ENCODE measurements around the gene RADIL. TPM values are rescaled to one million over a fixed set of nuclear protein-coding genes. Genes with fewer than 3 reads are reported as not detected.

The RADIL gene
- total RNA-seq, 1 experiment from 2014 or later, result 5.6 TPM

DNA sequence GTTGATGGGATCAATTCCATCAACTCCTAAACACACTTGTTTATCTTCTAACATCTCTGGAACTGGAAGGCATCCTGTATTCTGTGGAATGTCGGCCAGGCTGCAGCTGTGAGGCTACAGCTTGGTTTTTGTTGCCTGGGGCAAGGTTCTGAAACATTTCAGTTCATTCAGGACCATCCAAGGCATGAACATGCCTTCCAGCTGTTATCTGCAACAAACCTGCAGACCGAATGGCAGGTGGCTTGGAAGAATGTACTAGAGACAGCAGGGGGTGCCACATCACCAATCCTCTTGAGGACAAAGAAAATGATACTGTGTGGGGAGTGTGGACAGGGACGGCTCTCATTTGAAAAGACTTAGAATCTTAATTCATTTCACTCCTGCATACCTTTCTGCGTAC, 34.1 kb downstream of the RADIL start:
- no peak for TF ChIP-seq EZH2phosphoT487 (IDR thresholded peaks at IDR 0.05; ENCODE audit: borderline replicate concordance, low read length)
- TF ChIP-seq EZH2 (IDR thresholded peaks at IDR 0.05; ENCODE audit: low read length, unreplicated experiment), result no peak
- TF ChIP-seq, protein P1, sequence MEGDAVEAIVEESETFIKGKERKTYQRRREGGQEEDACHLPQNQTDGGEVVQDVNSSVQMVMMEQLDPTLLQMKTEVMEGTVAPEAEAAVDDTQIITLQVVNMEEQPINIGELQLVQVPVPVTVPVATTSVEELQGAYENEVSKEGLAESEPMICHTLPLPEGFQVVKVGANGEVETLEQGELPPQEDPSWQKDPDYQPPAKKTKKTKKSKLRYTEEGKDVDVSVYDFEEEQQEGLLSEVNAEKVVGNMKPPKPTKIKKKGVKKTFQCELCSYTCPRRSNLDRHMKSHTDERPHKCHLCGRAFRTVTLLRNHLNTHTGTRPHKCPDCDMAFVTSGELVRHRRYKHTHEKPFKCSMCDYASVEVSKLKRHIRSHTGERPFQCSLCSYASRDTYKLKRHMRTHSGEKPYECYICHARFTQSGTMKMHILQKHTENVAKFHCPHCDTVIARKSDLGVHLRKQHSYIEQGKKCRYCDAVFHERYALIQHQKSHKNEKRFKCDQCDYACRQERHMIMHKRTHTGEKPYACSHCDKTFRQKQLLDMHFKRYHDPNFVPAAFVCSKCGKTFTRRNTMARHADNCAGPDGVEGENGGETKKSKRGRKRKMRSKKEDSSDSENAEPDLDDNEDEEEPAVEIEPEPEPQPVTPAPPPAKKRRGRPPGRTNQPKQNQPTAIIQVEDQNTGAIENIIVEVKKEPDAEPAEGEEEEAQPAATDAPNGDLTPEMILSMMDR (conservative IDR thresholded peaks at IDR 0.05; ENCODE audit: low read depth, low read length), result peak; percentile 66
- intact Hi-C loops (cut with micrococcal nuclease), result loop anchor here (1.0 kb wide), 1 partner anchor 34 kb away; the partner anchor contains the start of gene RADIL
- ChIA-PET CTCF (interaction anchor here (0.5 to 1.7 kb wide), 5 partner anchors 31 to 235 kb away, joined by 3 to 10 read pairs (median 3); partner anchors contain the start of gene RADIL), POLR2A (ENCODE audit: unreplicated experiment) (no interaction called here)
- no peak overlapping the region for H3K4me2 ChIP-seq (ENCODE audit: low read length)
- H3K9ac ChIP-seq (ENCODE audit: low read length), result no peak overlapping the region
- no peaks in the 10 kb centered on the region for H3K27me3 ChIP-seq (ENCODE audit: low read length)
- H3K4me1 ChIP-seq (ENCODE audit: insufficient read depth, low read length), result no peaks in the 10 kb centered on the region
- H3K9me2 ChIP-seq (replicated peaks; ENCODE audit: low read length), result no peaks in the 10 kb centered on the region
- ATAC-seq (peak; percentile 96), DNase-seq (peak; percentile 57)
- no peaks in the 10 kb centered on the region for H3K9me3 ChIP-seq (ENCODE audit: low read length)
- H3K36me3 ChIP-seq (ENCODE audit: low read depth, low read length), result no peaks in the 10 kb centered on the region
- H3K79me2 ChIP-seq (ENCODE audit: low read length), result no peaks in the 10 kb centered on the region
- H3F3A ChIP-seq (ENCODE audit: low read length, unreplicated experiment), result no peaks in the 10 kb centered on the region
- no peaks in the 10 kb centered on the region for H4K20me1 ChIP-seq (ENCODE audit: low read length)
- H3K27ac ChIP-seq (ENCODE audit: low read length), result no peak overlapping the region
- no peak overlapping the region for H3K4me3 ChIP-seq (ENCODE audit: low read length)
- no peak overlapping the region for H2AFZ ChIP-seq (ENCODE audit: low read length)
- BruUV-seq (replicated peaks), result no TSS peak

DNA sequence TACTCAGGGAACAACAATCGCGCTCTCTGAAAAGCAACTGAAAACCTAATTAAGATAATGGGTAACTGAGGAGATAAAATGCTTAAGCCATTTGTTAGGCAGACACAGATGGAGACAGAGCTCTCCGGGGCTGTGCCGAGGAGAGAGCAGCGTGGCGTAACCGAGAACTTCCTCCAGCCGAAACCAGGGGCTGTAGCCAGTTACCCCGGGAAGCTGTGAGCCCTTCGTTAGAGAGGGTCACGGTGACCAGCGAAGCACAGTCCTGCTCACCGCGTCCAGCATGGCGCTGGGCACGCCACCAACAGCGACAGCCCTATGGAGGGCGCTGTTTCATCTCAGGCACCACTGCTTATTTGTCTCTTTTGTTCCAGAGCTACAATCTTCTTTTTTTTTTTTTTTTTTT, 37.8 kb downstream of the RADIL start:
- no peak overlapping the region for H3K4me3 ChIP-seq (ENCODE audit: low read length)
- BruUV-seq (replicated peaks), result no TSS peak

More for the DNA sequence above, 37.8 kb downstream of the RADIL start:
- TF ChIP-seq EZH2 (IDR thresholded peaks at IDR 0.05; ENCODE audit: low read length, unreplicated experiment) (no peak), EZH2phosphoT487 (IDR thresholded peaks at IDR 0.05; ENCODE audit: borderline replicate concordance, low read length) (no peak)
- TF ChIP-seq, protein P1 (conservative IDR thresholded peaks at IDR 0.05; ENCODE audit: low read depth, low read length), result 0 out of 2 replicates have a peak, but pooled peaks have one; percentile 14
- no peaks in the 10 kb centered on the region for H3K79me2 ChIP-seq (ENCODE audit: low read length)
- ChIA-PET CTCF (no interaction called here), POLR2A (ENCODE audit: unreplicated experiment) (no interaction called here)
- H3K36me3 ChIP-seq (ENCODE audit: low read depth, low read length), result no peaks in the 10 kb centered on the region
- DNase-seq (no peak), ATAC-seq (no peak)
- no peaks in the 10 kb centered on the region for H3F3A ChIP-seq (ENCODE audit: low read length, unreplicated experiment)
- no peaks in the 10 kb centered on the region for H4K20me1 ChIP-seq (ENCODE audit: low read length)
- no peak overlapping the region for H3K9ac ChIP-seq (ENCODE audit: low read length)
- no peak overlapping the region for H3K27ac ChIP-seq (ENCODE audit: low read length)
- H3K4me1 ChIP-seq (ENCODE audit: insufficient read depth, low read length), result no peaks in the 10 kb centered on the region
- H2AFZ ChIP-seq (ENCODE audit: low read length), result no peak overlapping the region
- no peaks in the 10 kb centered on the region for H3K27me3 ChIP-seq (ENCODE audit: low read length)
- H3K9me2 ChIP-seq (replicated peaks; ENCODE audit: low read length), result no peaks in the 10 kb centered on the region
- intact Hi-C loops (cut with micrococcal nuclease), result no loop called here
- H3K4me2 ChIP-seq (ENCODE audit: low read length), result no peak overlapping the region
- H3K9me3 ChIP-seq (ENCODE audit: low read length), result no peaks in the 10 kb centered on the region

All from PC-3 (cell line).